ENCODE results near the gene DGKA. TPM values are rescaled to one million over a fixed set of nuclear protein-coding genes. Genes with fewer than 3 reads are reported as not detected.

The DGKA gene
- total and polyA plus RNA-seq, 2 of the 13 experiments (the other 11 are each of a cell fraction or from before 2014, with no cell fraction given) = 2.4 to 5.4 TPM

DNA sequence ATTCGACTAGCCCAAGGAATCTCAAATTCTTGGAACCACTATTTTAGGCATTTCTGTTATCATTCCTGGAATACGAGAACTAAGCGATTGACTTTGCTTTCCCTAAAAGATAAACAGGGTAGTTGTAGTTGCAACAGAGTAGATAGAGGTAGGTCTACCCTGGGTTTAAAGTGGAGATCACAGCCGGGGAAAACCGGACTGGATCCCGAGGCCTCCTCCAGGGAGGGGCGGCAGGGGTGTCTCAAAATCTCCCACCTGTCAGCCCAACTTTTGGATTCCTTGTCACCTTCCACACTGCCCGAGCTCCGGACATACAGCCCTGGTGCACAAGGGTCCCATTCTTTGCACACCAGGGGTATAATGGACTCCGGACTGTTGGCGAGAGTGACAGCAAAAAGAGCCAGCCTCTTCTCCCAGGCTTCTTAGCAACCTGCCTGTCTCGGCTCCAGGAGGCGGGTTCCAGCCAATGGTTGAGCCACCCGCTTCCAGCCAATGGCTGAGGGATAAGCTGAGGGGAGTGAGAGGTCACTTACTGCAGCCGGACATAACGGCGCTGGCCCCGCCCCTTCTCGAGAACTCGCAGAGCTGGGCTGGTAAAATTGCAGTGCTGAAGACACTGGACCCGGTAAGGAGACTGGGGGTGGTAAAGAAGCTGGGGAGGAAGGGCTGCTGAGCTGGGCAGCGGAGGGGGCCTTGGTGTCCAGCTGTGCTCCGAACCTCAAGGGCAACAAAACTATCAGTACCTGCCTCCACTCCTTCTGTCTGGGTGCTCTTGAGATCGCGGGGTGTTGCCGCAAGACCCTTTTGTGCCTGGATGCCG lies 66.0 kb downstream of the DGKA start, which contains the start of gene SUOX (continued):
- TF ChIP-seq, protein P1, sequence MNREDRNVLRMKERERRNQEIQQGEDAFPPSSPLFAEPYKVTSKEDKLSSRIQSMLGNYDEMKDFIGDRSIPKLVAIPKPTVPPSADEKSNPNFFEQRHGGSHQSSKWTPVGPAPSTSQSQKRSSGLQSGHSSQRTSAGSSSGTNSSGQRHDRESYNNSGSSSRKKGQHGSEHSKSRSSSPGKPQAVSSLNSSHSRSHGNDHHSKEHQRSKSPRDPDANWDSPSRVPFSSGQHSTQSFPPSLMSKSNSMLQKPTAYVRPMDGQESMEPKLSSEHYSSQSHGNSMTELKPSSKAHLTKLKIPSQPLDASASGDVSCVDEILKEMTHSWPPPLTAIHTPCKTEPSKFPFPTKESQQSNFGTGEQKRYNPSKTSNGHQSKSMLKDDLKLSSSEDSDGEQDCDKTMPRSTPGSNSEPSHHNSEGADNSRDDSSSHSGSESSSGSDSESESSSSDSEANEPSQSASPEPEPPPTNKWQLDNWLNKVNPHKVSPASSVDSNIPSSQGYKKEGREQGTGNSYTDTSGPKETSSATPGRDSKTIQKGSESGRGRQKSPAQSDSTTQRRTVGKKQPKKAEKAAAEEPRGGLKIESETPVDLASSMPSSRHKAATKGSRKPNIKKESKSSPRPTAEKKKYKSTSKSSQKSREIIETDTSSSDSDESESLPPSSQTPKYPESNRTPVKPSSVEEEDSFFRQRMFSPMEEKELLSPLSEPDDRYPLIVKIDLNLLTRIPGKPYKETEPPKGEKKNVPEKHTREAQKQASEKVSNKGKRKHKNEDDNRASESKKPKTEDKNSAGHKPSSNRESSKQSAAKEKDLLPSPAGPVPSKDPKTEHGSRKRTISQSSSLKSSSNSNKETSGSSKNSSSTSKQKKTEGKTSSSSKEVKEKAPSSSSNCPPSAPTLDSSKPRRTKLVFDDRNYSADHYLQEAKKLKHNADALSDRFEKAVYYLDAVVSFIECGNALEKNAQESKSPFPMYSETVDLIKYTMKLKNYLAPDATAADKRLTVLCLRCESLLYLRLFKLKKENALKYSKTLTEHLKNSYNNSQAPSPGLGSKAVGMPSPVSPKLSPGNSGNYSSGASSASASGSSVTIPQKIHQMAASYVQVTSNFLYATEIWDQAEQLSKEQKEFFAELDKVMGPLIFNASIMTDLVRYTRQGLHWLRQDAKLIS (CRISPR knock-in tag; IDR thresholded peaks at IDR 0.05) = 0 out of 2 replicates have a peak, but pooled peaks have one; percentile 29
- TF ChIP-seq ZNF33A (CRISPR knock-in tag; IDR thresholded peaks at IDR 0.05; ENCODE audit: borderline replicate concordance) = no peak
- no peak for TF ChIP-seq MEIS1 (CRISPR knock-in tag; IDR thresholded peaks at IDR 0.05; ENCODE audit: borderline replicate concordance)
- TF ChIP-seq ZNF468 (CRISPR knock-in tag; IDR thresholded peaks at IDR 0.05) = no peak
- TF ChIP-seq, protein P2, sequence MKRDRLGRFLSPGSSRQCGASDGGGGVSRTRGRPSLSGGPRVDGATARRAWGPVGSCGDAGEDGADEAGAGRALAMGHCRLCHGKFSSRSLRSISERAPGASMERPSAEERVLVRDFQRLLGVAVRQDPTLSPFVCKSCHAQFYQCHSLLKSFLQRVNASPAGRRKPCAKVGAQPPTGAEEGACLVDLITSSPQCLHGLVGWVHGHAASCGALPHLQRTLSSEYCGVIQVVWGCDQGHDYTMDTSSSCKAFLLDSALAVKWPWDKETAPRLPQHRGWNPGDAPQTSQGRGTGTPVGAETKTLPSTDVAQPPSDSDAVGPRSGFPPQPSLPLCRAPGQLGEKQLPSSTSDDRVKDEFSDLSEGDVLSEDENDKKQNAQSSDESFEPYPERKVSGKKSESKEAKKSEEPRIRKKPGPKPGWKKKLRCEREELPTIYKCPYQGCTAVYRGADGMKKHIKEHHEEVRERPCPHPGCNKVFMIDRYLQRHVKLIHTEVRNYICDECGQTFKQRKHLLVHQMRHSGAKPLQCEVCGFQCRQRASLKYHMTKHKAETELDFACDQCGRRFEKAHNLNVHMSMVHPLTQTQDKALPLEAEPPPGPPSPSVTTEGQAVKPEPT (CRISPR knock-in tag; IDR thresholded peaks at IDR 0.05; ENCODE audit: low read depth) = peak; percentile 6; the same call in 1 of the 2 replicates
- TF ChIP-seq NR3C1 (CRISPR knock-in tag; IDR thresholded peaks at IDR 0.05) = no peak
- no peak for TF ChIP-seq ZNF879 (CRISPR knock-in tag; IDR thresholded peaks at IDR 0.05)
- TF ChIP-seq, protein P3, sequence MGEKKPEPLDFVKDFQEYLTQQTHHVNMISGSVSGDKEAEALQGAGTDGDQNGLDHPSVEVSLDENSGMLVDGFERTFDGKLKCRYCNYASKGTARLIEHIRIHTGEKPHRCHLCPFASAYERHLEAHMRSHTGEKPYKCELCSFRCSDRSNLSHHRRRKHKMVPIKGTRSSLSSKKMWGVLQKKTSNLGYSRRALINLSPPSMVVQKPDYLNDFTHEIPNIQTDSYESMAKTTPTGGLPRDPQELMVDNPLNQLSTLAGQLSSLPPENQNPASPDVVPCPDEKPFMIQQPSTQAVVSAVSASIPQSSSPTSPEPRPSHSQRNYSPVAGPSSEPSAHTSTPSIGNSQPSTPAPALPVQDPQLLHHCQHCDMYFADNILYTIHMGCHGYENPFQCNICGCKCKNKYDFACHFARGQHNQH (CRISPR knock-in tag; IDR thresholded peaks at IDR 0.05) = peak; percentile 57; the same call in 1 of the 2 replicates
- no peak for TF ChIP-seq ZNF564 (CRISPR knock-in tag; IDR thresholded peaks at IDR 0.05)
- no peak for TF ChIP-seq ZNF839 (CRISPR knock-in tag; IDR thresholded peaks at IDR 0.05; ENCODE audit: borderline replicate concordance)
- TF ChIP-seq DNMT3B (CRISPR knock-in tag; conservative IDR thresholded peaks at IDR 0.05) = no peak
- TF ChIP-seq, protein P4, sequence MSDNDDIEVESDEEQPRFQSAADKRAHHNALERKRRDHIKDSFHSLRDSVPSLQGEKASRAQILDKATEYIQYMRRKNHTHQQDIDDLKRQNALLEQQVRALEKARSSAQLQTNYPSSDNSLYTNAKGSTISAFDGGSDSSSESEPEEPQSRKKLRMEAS (IDR thresholded peaks at IDR 0.05) = peak; percentile 31; the same call in 1 of the 2 replicates
- TF ChIP-seq ZNF44 (CRISPR knock-in tag; IDR thresholded peaks at IDR 0.05) = no peak
- peak; percentile 84 for TF ChIP-seq NFYC (CRISPR knock-in tag; IDR thresholded peaks at IDR 0.05)
- TF ChIP-seq ZNF83 (CRISPR knock-in tag; IDR thresholded peaks at IDR 0.05; ENCODE audit: borderline replicate concordance) = no peak
- peak; percentile 76 for TF ChIP-seq YY1 (IDR thresholded peaks at IDR 0.05; ENCODE audit: insufficient read depth, insufficient replicate concordance, low read depth, low read length)
- TF ChIP-seq AKAP8 (CRISPR knock-in tag; IDR thresholded peaks at IDR 0.05) = no peak
- TF ChIP-seq, protein P5, sequence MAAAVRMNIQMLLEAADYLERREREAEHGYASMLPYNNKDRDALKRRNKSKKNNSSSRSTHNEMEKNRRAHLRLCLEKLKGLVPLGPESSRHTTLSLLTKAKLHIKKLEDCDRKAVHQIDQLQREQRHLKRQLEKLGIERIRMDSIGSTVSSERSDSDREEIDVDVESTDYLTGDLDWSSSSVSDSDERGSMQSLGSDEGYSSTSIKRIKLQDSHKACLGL (CRISPR knock-in tag; IDR thresholded peaks at IDR 0.05) = 0 out of 2 replicates have a peak, but pooled peaks have one; percentile 55
- TF ChIP-seq ZNF776 (CRISPR knock-in tag; IDR thresholded peaks at IDR 0.05) = no peak
- TF ChIP-seq, protein P6, sequence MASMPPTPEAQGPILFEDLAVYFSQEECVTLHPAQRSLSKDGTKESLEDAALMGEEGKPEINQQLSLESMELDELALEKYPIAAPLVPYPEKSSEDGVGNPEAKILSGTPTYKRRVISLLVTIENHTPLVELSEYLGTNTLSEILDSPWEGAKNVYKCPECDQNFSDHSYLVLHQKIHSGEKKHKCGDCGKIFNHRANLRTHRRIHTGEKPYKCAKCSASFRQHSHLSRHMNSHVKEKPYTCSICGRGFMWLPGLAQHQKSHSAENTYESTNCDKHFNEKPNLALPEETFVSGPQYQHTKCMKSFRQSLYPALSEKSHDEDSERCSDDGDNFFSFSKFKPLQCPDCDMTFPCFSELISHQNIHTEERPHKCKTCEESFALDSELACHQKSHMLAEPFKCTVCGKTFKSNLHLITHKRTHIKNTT (CRISPR knock-in tag; IDR thresholded peaks at IDR 0.05) = no peak
